Activated CD8-positive, alpha-beta memory T cell treated with anti-CD3 and anti-CD28 coated beads for 1 hour (primary cell): ENCODE results near the gene FAM237A.

ENCODE experiments used
- DNase-seq, 2 donors: peaks; one replicate each; pipeline ENCODE4 v3.0.0-alpha.2; 2020; ENCODE audit warnings: low read depth in 1 of 2; ENCODE audit errors: extremely low read depth in 1 of 2

FAM237A gene

DNA sequence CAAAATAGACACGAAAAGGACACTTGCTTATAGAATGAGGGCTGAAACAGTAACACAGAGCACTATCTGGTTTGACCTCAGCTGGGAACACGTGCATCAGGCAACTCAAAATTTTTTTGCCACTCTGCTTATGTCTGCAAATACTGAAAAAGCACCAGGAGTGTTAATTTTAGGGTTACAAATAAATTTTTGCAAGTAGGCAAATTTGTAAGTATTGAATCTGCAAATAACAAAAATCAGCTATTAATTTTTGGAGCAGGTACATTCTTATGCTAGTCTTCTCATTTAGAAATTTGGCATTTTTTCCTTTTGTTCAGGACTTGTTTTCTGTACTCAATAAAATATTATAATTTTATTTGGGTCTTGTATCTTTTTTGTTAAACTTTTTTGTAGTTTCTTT is 46.2 kb downstream of the FAM237A start:
- no peak for DNase-seq

DNA sequence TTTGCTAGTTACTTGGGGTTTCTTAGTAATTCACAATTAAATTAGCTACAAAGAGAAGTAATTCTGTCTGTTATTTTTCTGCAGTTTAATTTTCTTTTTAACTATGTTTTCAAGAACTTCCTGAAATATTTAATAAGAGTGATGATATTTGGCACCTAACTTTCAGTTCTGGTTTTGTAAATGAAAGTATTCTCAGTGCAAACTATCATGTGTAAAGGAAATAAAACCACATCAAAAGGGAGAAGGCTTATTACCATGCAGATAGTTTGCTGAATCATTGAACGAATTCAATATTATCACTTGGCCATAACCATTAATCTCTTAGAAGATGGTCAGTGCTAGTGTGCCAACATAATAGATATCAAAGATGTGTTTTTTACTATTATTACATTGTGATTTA is 46.7 kb downstream of the FAM237A start:
- no peak for DNase-seq

DNA sequence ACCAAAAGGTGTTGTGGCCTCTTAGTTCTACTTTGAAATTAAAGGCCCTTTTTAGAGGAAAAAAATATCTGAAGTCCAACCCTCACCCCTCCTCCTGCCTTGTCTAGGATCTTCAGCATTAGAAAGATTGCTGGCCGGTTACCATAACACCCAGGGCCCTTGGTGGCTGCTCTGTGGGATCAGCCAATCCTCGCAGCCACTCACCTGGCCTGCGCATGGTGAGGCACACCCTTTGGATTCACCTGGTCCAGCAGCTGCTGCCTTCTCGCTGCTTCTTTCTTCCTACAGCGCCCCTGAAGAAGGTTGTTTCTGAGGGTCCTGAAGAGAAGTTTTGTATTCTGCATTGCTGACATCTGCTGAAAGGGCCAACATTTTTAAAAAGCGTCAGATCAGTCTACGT is 50.7 kb downstream of the FAM237A start:
- DNase-seq, result no peak

DNA sequence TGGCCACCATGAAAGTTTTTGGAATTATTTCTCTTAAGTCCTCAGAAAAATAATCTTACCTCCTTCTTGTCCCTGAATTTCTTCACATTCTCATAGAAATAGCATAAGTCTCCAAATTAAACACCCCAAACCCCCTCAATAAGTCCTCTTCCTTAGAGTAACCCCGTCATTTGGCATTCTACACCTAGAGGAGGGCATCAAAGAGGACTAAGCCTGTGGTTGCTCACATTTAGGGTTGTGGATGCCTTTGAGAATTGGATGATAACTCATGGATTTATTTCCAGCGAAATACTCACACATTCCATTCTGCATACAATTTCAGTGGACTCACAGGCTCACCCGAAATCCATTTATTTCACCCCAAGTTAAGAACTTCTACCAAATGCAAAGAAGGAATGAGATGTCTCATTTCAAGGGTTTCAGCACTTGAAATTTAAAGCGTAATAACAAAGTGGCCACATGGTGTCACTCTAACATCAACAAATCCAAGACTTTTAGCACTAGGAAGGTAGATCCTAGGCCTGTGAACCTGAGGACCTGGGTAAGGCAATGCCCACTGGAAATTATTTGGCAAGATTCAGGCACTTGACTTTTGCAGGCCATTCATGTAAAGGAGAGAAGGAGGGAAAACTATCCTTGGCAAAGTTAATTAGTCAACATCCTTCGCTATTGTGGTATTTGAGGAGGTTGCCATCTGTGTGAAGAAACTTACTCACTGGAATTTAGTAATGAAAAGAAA is 51.3 kb downstream of the FAM237A start:
- DNase-seq, result no peak

DNA sequence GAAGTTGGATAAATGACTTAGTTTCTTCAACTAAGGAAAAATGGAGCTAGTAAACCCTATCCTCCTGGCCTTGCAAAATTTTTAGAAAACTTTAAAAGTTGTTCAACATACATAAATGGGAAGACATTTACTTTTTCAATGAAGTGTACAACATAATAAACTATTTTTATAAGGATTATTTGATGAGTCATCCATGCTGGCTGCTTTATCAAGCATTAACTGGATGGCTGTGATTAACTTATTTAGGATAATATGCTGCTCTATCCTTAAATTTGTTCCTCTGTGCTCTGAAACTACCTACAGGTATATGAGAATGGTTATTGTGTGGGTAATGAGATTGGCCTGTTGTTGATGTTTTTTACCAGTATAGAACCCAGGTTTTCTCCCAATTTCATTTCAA is 54.6 kb downstream of the FAM237A start:
- DNase-seq, result no peak

- DNase-seq, result no peak
Observed at GRCh38 chr2:206698811-206699210, 56.5 kb downstream of the FAM237A start.
